HG03175 (cell line): ENCODE data around the gene ANO2.

Experiments
- ATAC-seq: cut with Tn5 transposase; IDR thresholded peaks from one replicate; pipeline ENCODE4 v1.9.1; 2021; ENCODE audit warnings: mild to moderate bottlenecking, moderate library complexity; ENCODE audit not compliant: unreplicated experiment

The ANO2 gene

GRCh38 chr12:5921027-5921909 lies 23.8 kb downstream of the ANO2 start:
- ATAC-seq = no peak

DNA sequence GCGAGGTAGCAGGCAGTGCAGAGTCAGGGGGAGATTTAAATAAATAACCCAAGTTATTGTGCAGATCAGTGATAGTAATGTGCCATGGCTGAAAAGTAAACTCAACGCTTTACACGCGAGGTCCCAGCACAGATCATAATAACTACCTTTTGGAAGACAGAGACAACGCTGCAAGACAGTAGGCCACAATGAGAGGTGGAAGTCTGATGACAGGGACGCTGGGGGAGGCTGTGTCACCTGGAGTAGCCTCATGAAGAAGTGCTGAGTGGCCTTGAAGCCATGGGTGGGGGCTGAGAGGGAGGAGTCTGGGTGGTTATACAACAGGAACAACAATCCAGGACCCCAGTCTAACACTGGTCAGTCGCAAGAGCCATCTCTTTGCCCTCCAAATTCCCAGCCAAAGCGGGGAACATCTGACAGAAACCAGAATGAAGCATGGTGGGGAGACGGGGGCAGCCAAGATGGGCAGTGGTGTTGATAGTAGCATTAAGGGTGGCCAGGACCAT lies 28.2 kb downstream of the ANO2 start:
- no peak for ATAC-seq

DNA sequence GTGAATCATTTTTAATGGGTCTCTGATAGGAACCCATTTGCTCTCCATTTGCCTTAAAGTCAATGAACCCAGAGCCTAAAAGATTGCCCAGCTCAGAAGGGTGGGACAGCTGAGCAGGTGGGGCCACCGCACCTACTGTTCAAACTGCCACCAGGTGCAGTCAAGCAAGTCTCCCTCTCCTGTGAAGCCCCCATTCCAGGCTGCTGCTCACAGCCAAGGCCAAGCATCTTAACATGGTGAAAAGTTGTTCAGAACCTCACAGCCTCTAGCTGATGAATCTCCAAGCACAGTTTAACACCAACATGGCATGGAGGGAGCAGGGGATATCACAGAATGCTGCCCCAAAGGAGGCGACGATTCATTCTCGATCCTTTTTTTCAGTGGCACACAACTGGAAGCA lies 29.5 kb downstream of the ANO2 start:
- ATAC-seq = no peak

GRCh38 chr12:5914387-5915149 lies 30.5 kb downstream of the ANO2 start:
- no peak for ATAC-seq

- no peak for ATAC-seq
Observed at GRCh38 chr12:5913387-5913786, 31.7 kb downstream of the ANO2 start.

DNA sequence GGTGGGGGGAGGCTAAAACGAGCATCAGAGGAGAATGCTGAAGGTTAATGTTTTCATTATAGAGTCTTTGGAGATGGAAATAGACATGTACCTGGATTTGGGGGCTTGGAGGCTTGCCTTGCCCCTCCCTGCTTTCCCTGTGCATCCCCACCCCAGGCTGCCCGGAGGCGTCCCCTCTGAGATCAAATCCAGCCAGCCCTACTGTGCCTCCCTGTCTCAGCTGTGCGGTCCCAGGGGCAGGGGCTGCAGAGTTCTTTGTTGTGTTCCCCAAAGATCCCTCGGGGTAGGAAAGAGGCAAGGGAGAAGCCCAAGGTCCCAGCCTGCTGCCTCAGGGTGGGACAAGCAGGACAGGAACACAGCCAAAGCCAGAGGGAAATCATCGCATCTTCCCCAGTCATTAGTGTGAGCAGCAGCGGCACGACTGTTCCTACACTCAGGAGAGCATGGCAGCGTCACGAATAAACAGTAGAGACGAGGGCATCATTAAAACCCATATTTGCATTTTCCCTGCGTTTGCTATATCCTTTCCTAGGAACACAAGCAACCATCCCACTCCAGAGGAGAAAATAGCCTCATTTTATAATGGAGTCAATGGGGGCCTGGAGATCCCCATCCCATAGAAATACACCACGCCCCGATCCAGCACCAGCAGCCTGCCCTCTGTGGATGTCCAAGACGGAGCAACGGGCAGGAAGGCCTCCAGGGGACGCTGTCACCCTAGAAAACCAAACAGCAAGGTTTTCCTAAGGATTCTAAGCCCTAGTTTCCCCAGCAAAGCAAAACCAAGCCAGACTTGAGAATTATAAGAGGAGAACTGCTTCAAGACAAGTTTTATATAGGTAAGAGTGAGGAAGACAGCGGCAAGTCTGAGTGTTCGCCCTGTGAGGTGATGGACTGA lies 32.4 kb downstream of the ANO2 start:
- ATAC-seq = no peak

- no peak for ATAC-seq
Observed at GRCh38 chr12:5912011-5912410, 33.0 kb downstream of the ANO2 start.

DNA sequence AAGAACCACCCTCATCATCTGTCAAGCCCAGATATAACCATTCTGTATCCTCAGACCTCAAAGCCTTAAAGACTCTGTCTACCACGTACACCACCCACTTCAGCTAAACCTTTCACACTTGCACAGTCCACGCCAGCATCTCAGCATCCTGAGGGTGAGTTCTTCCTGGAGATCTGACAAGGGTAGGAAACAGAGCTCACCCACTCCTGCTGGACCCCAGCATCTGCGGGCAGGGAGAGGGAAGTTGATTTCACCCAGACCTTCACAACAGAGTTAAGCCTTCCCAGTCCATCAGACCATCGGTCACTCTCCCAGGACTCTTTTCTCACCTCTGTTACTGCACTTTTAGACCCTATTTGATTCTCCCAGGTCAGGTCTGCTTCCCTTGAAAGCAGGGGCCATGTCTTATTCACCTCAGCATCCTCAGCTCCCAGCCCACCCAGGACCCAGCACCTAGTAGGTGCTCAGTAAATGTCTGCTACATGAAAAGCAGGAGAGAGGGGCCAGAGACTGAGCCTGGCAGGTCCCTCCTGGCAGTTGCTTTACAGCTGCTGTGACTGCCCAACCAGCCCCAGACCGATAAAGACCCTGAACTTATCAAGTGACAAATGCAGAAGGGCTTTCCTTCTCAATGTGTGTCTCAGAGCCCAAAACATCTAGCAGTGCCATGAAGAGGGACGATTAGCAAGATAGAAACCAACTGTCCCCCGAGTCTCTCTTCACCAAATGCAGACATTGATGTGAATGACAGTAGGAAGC lies 34.1 kb downstream of the ANO2 start:
- no peak for ATAC-seq

DNA sequence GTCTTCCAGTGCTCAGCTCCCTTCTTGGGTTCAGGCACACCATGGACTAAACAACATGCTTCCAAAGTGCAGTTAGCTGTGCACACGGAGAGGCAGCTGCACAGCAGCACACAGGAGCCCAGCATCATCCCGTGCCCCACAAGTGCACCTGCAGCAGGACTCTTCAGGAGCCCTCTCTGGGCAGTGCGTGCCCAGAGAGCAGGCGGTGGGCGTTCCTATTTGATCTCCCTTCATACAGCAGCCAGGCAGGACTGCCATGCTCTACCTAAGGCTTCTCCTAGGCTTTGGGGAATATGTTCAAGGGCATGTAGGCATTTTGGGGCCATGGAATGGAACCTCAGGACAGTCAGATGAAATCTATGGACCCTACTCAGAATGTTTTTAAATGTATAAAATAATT lies 35.5 kb downstream of the ANO2 start:
- no peak for ATAC-seq

DNA sequence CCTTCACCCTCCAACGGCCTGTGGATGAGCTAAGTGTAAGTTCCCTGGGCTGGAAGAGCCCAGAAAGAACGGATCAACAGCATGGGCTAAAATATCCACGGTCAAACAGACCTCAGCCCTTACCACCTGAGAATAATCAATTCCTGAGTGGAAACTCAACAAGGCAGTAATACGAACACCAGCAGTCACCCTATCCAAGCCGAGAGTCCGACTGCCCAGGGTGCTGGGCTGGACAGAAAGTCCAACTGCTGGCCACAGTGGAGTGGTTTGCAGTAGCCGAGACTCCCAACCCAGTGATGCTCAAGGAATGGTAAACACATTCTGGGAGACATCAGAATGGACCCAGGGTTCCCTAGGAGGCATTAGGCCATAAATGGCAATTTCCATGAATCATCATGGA lies 36.8 kb downstream of the ANO2 start:
- no peak for ATAC-seq

- ATAC-seq = no peak
Observed at GRCh38 chr12:5907807-5908206, 37.3 kb downstream of the ANO2 start.

DNA sequence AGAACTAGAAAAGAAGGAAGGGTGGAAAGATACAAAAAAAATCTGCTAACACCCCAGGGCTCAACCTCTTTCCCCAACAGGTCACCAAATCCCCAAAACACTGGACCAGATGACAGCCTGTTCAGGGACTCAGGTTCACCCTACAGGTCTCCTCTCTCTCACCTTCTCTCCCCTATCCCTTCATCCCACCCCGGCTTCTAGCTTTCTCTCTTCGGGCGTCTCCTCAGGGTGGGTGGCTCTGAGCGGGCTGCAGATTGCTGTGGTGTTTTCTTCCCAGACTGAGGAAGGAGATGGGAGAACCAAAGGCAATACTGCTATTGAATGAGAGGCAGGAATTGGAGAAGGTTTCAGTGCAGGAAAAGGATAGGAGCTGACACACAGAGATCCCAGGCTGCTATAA lies 39.3 kb downstream of the ANO2 start:
- no peak for ATAC-seq

DNA sequence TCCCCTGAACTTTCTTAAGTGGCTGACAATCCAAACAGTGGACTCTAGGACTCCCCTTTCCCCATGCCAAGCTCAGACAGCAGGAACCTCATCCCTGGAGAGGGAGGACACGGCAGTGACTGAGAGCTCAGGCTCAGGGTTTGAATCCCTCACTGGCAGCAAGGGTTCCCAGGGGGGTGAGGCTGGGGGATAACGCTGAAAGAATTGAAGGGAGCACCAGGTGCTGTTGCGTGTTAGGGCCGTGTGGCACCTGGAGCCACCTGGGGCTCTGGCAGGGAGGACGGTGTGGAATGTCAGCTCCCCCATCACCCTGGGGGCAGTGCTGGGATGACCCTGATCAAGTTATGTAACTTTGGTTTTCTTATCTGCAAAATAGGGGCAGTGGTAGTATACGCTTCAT lies 40.1 kb downstream of the ANO2 start:
- no peak for ATAC-seq

DNA sequence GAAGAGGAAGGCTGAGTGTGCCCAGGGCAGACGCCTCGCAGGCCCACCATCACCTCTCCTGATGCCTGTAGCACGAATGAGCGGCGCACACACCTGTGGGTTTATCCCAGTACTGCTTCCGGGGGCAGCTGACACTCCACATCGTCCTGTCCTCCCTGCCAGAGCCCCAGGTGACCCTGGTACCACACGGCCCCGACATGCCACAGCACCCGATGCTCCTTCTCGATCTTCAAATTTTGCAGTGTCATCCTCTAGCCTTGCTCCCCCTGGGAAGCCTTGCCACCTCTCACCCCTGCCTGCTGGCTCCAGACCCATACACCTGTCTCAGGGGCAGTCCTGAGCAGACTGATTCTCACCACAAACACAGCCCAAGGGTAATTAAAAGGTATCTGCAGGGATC lies 40.6 kb downstream of the ANO2 start:
- ATAC-seq = no peak

DNA sequence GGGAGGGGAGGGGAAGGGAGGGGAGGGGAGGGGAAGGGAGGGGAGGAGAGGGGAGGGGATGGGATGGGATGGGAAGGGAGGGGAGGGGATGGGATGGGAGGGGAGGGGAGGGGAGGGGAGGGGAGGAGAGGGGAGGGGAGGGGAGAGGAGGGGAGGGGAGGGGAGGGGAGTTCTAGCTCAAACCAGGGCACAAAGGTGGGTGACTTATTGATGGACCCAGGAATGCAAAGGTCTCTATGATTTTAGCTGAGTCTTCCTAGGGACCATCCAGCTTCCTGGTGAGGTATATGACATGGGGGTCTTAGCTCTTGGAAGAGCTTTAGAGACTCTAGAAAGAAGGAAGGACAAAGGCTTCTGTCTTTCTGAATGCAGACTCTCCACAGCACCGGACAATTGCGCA lies 42.3 kb downstream of the ANO2 start:
- ATAC-seq = no peak

DNA sequence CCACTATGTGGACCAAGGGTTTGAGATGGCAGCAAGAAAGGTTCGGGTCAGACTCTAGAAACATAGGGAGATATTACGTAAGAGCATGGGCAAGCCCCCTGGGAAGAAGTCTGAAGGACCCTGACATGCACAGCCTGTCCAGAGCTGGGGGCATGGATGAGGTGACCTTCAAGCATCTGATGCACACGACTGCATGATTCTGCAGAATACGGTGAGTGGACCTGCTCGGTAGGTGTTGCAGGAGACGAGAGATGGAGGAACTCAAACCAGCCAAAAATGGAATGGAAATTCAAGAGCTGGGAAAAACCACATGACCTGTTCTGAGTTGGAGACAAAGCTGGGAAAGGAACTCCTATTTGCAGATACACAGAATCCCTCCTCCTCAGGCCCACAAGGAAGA lies 43.6 kb downstream of the ANO2 start:
- no peak for ATAC-seq

DNA sequence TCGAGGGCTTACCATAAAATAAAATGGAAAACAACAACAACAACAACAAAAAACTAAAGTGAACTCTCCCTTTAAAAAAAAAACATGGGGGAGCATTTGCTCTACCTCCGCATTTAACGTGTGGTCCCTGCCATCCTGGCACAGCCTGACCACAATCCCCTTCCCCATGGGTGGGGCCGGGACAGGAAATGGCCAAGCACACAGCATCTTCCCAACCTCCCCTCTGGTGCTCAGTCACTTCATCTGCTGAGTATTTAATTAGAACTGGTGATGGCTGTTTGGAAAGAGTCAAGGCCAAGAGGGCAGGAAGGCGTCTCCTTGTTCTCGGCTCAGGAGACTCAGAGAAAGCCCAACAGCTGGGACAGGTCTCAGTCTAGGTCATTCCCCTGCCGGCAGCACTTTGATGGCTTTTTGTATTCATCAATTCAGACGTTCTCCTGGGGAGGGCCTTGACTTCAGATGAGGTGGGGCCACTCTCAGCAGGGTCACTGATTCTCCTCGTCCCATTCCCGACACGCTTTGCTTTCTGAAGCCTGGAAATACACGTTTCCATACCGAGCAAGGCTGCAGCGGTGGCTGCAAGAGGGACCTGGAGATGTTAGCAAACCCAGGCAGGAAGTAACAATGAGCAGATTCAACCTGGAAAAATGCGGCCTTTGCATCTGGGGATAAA lies 44.4 kb downstream of the ANO2 start:
- no peak for ATAC-seq

- no peak for ATAC-seq
Observed at GRCh38 chr12:5900076-5900475, 45.0 kb downstream of the ANO2 start.

DNA sequence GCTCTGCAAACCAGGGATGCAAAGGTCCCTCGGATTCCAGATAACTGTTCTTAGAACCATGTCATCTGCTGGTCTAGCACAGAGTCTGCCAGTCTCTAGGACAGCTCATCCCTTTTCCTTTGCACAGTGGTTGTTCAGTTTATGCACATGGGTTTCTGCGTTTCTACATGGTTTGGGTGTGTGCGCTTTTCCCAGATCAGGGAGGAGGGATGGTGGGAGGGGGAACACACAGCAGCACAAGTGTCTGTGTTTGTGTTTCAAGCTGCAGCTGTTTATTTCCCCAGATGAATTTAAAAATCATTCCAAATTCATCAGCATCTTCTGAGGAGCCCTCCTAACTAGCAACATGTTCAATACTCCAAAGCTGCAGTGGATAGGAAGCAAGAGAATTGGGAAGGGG lies 45.4 kb downstream of the ANO2 start:
- no peak for ATAC-seq

DNA sequence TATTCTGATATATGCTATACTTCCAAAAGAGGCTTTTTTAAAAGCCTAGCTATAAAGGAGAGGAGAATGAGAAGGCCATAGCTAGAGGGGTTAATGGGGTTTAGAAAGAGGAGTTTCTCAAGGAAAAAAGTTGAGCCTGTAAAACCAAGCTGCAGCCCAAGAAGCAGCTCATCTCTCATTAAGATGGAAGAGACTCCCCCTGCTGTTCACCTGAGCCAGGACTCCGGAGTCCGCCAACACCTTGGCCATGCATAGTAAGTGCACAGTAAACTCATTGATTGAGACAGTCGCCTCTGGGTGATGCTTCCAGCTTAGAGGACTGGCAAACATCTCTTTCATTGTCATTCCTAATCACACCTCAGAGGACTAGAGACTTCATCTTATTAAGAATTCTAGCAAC lies 46.2 kb downstream of the ANO2 start:
- no peak for ATAC-seq
